HG03108 (cell line): Measurements from ENCODE around the gene VWA2.

Source experiments
- ATAC-seq: cut with Tn5 transposase; IDR thresholded peaks from one replicate; pipeline ENCODE4 v1.9.1; 2021; ENCODE audit warnings: moderate library complexity; ENCODE audit not compliant: unreplicated experiment

The VWA2 gene, protein sequence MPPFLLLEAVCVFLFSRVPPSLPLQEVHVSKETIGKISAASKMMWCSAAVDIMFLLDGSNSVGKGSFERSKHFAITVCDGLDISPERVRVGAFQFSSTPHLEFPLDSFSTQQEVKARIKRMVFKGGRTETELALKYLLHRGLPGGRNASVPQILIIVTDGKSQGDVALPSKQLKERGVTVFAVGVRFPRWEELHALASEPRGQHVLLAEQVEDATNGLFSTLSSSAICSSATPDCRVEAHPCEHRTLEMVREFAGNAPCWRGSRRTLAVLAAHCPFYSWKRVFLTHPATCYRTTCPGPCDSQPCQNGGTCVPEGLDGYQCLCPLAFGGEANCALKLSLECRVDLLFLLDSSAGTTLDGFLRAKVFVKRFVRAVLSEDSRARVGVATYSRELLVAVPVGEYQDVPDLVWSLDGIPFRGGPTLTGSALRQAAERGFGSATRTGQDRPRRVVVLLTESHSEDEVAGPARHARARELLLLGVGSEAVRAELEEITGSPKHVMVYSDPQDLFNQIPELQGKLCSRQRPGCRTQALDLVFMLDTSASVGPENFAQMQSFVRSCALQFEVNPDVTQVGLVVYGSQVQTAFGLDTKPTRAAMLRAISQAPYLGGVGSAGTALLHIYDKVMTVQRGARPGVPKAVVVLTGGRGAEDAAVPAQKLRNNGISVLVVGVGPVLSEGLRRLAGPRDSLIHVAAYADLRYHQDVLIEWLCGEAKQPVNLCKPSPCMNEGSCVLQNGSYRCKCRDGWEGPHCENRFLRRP

DNA sequence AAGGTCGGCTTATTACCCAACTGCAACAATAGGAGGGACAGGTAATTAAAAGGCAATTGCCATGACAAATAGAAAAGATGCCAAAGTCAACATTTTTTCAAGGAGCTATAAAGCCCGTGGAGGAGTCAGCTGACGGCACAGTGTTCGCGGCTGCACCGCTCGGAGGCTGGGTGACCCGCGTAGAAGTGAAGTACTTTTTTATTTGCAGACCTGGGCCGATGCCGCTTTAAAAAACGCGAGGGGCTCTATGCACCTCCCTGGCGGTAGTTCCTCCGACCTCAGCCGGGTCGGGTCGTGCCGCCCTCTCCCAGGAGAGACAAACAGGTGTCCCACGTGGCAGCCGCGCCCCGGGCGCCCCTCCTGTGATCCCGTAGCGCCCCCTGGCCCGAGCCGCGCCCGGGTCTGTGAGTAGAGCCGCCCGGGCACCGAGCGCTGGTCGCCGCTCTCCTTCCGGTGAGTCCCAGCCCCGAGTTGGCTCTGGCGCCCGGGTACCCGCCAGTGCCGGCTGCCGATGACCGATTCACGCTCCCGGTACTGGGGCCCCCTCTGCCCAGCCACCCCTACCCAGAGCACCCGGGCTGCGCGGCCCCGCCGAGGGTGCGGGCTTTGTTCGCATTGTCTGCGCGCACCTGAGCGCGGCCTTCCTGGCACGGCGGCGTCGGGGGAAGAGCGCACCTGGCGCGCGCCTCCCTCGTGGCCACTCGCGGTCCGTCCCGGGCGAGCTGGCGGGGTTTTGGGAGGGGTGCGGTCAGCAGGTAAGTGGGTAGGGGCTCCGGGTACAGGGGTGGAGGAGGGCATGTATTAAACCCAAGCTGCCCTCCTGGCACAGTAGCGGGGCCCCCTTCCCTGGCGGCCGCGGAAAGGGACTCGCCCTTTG lies at the start of gene VWA2:
Gene VWA2 (plus strand): TSS at position 138 of the 877 bp plus-strand sequence. CDS start 9,460 bp downstream, outside the sequence.
- ATAC-seq, result no peak

DNA sequence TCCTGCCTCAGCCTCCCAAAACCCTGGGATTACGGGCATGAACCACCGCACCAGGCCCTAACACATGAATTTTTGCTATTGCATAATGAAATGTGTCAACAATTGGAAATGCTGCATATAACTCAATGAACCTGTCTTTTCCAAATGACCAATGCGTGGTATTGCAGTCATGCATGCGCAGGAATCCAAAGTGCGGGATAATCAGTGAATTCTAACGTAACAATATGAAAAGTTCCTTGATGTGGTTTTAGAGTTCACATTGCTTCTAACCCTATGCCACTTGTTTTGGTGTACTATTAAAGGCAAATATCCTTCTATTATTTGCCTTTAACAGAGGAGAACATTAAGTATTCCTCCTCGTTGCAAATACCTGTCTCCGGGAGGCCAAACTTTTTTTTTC lies 49.4 kb upstream of the VWA2 start:
- ATAC-seq, result no peak

DNA sequence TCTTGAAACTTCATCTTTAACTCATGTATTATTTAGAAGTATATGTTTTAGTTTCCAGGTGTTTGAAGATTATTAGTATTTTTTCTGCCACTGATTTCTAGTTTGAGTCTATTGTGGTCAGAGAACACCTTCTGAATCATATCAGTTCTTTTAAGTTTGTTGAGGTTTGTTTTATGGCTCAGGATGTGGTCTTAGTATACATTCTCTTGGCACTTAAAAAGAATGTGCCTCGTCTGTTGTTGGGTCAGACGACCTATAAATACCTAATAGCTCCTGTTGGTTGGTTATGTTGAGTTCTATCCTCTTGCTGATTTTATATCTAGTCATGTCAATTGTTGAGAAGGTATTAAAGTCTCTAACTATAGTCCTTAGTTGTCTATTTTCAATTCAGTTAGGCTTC lies 44.0 kb upstream of the VWA2 start:
- ATAC-seq, result peak; percentile 90

DNA sequence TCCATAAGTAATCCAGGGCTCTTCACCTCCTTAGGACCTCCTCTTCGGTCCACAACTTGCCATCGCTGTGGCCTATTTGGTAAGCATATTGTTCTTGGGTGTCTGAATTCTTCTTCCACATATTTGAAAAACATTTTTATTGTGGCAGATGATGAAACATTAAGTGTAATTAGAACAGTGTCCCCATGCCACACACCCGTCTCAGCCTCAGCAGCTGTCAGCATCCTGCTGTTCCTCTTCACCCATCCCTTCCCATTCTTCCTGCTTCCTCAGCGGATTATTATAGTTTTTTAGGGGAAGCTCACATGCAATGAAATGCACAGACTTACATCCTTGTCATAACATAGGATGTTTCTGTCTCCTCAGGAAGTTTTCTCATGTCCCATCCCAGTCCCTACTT lies 39.8 kb upstream of the VWA2 start:
- ATAC-seq, result no peak

DNA sequence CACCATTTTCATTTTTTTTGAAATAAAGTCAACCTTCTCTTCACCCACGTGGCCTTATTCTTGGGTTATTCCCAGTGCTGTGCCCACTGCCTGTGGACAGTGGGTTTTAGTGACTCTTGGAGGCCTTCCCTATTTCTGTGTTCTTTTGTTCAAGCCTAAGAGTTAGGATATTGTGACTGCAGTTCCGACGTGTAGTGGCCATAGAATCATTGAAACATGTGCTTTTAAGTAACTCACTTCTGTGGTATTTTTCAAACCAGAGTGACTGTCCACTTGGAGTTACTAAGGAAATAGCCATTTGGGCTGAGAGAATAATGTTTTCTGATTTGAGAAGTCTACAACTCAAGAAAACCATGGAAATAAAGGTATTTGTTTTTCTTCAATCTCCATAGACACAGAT lies 36.2 kb upstream of the VWA2 start:
- no peak for ATAC-seq

DNA sequence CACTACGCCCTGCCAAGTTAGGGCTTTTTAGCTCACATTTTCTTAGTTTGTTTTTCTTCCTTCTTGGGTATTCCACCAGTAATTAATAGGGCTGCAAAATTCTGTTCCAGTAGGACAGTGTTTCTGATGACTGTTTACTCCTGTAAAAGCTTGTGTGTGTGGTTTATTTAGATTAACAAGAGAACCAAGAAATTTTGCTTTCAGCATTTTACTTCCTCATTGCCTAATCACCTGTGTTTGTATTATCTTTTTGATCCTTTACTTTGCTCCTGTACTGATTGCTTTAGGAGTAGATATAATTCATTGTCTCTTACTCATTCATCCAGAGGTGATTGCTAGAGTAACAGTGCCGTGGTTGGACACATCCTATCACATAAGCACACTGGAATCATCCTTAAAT lies 32.2 kb upstream of the VWA2 start:
- no peak for ATAC-seq

DNA sequence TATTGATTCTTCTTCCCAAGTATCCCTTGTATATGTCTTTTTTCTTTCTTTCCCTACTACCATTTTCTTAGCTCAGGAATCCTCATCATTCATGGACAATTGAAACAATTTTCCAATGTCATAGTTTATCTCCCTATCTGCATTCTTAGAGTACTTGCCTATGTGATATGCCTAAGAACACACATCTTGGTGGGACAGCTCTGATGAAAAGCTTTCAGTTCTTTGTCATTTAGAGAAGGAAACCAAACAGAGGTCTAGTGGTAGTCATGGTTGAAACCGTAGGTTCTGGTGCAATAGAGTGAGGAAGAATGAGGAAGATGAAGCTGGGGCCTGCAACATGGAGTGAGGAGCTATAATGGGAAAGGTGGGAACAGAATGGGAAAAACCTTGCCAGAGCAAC lies 31.7 kb upstream of the VWA2 start:
- no peak for ATAC-seq

DNA sequence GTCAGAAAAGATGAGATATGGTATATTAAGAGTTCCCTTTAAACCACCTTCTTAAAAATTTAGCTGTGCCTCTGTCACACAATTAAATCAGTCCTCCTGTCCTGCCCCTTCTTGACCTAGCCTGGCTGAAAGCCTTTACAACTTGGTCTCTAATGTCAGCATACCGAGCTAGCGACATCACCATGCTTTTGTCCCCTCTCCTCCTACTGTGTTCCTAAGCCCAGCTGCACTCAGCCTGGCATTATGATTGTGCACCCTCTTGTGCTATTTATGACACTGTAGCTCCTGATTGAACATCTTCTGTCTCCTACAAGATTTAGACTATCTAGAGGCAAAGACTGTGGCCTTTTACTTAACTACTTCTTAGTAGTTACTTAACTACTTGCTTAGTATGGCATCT lies 30.7 kb upstream of the VWA2 start:
- no peak for ATAC-seq

DNA sequence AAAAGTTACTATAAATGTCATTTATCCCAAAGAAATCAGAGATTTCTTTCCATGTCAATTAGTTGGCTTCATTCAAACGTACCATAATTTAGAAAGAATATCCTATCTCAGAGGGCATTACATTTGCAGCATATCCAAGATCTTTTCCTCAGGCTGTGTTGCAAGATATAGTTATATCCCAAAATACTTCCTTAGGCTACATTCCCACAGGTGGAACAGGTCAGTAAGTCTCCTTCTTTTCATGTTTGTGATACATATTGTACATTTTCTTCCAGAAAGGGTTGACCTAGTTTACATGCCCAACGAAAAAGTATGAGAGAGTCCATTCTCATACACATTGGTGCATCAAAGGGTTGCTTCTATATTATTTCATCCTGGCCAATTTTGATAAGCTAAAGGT lies 26.9 kb upstream of the VWA2 start:
- ATAC-seq, result no peak

DNA sequence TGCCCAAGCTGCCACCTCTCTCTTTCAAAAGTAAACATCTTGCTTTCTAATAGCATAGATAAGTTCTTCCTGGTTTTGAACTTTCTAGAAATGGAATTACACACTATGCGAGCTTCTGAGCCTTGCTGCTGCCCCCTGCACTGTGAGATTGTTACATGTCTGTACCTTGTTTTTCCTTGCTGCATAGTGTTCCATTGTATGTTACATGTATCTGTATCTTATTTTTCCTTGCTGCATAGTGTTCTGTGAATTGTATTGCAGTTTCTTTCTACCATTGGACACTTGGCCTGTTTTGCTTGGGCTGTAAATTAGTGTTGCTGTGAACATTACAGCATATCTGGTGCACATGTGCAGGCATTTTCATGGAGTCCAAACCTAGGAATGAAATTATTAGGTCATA lies 24.0 kb upstream of the VWA2 start:
- no peak for ATAC-seq

DNA sequence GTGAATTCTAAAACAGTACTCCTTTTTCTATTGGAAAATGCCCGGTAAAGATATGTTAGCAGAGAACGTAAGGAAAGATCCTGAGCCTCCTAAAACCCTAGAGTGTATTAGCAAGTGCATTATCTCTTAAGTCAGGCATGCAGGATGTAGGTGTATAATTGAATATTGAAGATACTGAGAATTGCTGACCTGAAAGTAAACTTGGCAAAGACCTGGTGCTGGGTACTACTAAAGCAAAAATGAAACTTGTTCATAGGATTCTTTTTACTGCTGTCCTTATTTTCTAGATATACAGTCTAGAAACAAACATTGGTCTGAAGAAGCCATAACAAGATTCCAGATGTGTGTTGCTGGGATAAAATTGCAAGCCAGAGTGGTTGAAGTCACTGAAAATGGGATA lies 18.8 kb upstream of the VWA2 start:
- ATAC-seq, result no peak

DNA sequence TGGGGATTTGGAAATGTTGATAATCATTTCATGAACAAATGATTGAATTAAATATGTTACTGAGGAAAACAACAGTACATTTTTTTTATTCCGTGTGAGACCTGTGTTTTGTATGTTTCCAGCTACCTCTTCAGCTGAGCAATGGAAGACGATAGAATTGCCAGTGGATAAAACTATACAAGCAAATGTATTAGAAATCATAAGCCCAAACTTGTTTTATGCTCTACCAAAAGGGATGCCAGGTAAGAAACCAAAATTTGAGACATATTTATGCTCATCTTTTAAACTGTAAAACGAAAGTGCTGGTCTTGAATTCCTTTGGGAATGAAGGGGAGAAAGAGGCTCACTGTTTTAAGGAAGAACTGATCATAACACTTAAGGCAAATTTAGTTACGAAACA lies 17.8 kb upstream of the VWA2 start:
- ATAC-seq, result no peak

DNA sequence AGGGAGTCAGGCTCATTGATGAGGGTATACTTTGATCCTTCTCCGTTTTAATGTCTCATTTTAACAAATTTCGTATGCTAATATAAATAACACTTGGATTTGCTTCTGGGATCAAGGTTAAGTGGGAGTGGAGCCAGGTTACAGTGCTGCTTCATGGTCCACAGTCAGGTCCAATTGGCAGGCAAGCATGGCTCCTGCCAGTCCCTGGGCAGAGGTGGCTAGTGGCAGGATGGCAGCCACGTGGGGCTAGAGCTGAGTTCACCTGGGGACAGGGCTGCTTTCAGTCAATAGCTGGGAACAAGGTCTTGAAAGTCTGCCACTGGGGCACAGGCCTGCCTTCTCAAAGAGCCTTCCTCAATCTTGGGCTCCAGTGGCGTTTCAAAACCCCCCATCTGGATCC lies 16.0 kb upstream of the VWA2 start:
- no peak for ATAC-seq

DNA sequence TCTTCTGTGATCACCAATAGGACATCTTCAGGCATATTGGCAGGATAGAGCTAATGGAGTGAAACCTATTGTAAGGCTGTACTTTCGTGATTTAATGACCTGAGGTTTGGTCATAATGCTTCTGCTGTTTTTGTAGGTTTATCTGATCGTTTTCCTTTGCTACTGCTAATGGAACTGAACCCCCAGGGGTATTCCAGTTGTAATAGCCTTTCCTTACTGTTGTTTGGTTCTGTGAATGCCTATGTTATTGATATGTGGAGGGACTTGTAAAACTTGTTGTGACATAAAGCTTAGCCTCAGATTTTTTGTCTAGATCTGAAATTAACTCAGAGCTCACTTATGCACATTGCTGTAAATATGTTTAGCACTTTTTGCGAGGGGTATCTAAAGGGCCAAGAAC lies 10.9 kb upstream of the VWA2 start:
- ATAC-seq, result no peak

DNA sequence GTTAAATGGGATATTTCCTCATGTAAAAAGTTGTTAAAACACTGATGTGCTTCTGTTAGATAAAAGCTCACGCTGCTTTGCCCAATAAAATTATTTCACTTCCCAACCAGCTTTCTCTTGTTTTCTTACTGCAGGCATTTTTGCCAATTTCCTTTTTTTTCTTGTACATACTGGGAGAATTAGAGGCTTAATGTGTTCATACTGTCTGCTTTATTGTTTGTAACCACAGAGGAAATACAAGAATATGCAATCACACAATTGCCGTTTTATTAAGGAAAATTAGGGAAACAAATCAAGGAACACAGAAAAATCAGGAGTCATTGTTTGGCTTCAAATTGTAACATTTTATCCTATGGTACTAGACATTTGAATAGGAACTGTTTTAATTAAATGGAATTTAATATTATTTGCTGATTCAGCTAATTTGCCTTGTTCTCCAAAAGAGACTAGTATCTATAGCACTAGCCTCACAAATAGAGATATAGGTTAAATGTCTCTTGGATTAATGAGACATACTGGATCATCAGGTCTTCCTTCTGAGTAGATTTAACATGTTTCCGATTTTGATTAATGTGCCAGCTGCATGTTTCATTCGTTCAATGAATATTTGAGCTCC lies 6.4 kb upstream of the VWA2 start:
- ATAC-seq, result no peak

DNA sequence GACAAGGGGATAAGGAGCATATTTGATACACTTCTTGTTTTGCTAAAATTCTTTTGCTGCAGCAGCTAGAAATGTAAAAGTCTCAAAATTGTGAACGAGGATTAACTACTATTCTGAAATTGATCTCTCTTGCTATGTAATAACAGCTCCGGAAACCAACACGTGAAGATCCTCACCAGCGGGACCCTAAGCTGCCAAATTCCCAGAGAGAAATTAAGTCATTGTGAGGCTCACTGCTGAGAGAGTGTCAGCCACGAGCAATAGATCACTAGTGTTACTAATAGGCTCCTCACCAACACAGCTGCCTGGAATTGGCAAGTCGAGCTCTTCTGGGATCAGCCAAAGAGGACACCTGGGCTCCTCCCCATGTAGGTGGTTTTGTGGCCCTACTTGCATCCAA lies 5.6 kb upstream of the VWA2 start:
- ATAC-seq, result no peak

DNA sequence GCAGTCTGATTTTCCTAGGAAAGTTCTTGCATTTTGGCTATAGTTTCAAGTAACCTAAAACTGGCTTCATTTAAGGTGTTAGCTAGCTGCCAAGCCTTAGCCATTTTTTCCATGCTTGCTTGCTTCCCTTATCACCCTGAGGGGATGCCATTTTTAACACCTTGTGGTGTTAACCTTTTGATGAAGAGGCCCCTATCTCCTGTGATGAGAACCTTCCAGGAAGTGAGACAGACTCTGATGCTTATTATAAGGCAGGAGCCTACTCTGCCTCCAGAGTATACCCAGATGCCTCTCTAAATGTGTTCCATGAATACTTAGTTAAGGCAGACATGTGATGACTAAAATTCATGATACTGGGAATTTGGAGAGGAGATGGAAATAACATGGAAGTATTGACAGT lies 4.9 kb upstream of the VWA2 start:
- ATAC-seq, result no peak

DNA sequence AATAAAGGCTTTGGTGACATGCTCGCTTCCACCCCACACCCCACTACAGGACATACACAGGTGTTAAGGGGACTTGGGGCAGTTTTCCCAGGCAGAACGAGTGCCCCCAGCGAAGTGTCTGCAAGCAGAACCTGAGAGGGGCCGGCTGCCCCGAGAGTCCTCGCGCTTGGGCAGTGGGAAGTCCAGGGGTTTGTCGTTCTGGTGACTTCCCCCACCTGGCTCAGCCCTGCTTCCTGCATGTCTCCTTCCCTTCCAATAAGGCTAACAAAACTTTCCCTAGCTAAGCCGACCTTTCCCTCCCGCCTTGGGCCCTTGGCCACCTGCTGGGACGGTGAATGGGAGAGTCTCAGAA lies 916 bp downstream of the VWA2 start:
- ATAC-seq, result no peak

DNA sequence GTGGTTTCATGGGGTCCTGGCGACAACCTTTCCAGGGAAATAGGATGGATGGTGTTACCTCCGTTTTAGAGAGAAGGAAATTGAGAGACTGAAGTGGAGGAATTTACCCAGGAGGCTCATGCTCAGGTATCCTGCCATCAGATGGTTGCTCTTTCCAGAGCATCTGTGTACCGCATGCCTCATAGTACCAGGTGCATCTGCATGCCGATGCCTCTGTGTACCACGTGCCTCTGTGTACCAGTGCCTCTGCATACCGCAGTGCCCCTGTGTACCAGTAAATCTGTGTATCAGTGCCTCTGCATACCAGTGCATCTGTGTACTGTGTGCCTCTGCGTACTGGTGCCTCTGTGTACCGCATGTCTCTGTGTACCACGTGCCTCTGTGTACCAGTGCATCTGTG lies 3.2 kb downstream of the VWA2 start:
- ATAC-seq, result no peak

DNA sequence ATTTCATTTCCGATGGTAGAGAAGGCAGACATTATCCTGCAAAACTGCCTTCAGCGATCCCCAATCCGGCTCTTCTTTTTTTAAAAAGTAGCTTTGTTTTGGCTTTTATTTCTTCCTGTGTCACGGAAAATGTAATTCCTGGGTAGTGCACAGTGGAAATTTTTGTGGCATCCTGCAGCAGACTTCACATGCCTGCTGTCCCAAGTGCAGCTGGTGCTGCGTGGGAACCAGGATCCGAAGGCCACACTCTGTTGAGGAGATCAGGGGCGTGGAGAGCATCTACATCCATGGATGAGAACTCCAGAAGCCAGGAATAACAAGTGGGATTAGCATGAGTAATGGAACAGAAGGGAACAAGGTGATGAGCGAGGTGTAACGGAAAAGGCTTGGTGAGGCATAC lies 4.6 kb downstream of the VWA2 start:
- no peak for ATAC-seq

DNA sequence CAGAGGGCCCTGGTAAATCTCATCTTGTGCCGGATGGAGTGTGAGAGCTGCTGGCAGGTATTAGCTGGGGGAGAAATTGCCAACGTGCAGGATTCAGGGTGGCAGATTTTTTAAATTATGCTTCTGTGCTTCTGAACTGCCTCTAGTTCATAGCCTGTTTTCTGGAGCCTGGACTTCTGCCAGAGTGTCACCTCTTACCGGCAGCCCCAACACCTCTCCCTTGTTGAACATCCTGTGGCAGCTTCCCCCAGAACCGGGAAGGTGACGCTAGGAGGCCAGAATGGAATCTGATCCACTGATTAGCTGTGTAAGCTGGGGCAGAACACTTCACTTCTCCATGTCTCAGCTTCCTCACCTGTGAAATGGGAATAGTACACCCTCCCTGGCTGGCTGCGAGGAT lies 5.1 kb downstream of the VWA2 start:
- no peak for ATAC-seq
